OCI-LY3 (cell line): ENCODE results near the gene CCDC27.

Source experiments
- H2AFZ ChIP-seq: fragments of 200-600, 300-600 bp; shearing (Covaris generic); 2 replicates; pipeline ENCODE4 v1.6.0; 2014; ENCODE audit warnings: antibody characterized with exemption, low read depth, low read length
- H3K27ac ChIP-seq: fragments of 200-600, 300-600 bp; sonication (generic); 2 replicates; pipeline ENCODE4 v1.5.1; 2014; ENCODE audit warnings: mild to moderate bottlenecking, low read length, moderate library complexity, mixed read lengths
- H3K27me3 ChIP-seq: fragments of 200-600, 300-600 bp; sonication (generic); 2 replicates; pipeline ENCODE4 v1.6.1; 2014; ENCODE audit warnings: low read depth, low read length, mixed read lengths
- H3K36me3 ChIP-seq: fragments of 200-600, 300-600 bp; sonication (generic); replicated peaks from 2 replicates; pipeline ENCODE3; 2014; ENCODE audit warnings: low read depth, low read length, mixed read lengths
- H3K4me1 ChIP-seq: fragments of 300-600, 200-600 bp; sonication (generic); 2 replicates; pipeline ENCODE4 v1.6.1; 2014; ENCODE audit warnings: low read length, mixed read lengths
- H3K4me2 ChIP-seq: fragments of 200-600, 300-600 bp; sonication (generic); 2 replicates; pipeline ENCODE4 v1.6.1; 2014; ENCODE audit warnings: low read length, mixed read lengths
- H3K4me3 ChIP-seq: fragments of 300-600, 200-600 bp; sonication (generic); 2 replicates; pipeline ENCODE4 v1.5.1; 2014; ENCODE audit warnings: antibody characterized with exemption, mild to moderate bottlenecking, low read length, moderate library complexity
- H3K79me2 ChIP-seq: fragments of 300-600, 200-600 bp; shearing (Covaris generic); 2 replicates; pipeline ENCODE4 v1.6.1; 2014; ENCODE audit warnings: mild to moderate bottlenecking, low read length, mixed read lengths
- H3K9ac ChIP-seq: fragments of 300-600, 200-600 bp; shearing (Covaris generic); 2 replicates; pipeline ENCODE4 v1.6.0; 2014; ENCODE audit warnings: mild to moderate bottlenecking, low read length, moderate library complexity
- H3K9me3 ChIP-seq: fragments of 200-600, 300-600 bp; shearing (Covaris generic); 2 replicates; pipeline ENCODE4 v1.6.1; 2014; ENCODE audit warnings: low read length, mixed read lengths; ENCODE audit not compliant: insufficient read depth
- H4K20me1 ChIP-seq: fragments of 200-600, 300-600 bp; sonication (generic); 2 replicates; pipeline ENCODE4 v1.6.1; 2016; ENCODE audit warnings: low read length, mixed read lengths; ENCODE audit not compliant: insufficient read depth
- EZH2phosphoT487 ChIP-seq: fragments of 200-600 bp; shearing (Covaris generic); IDR thresholded peaks from 2 replicates; pipeline ENCODE4 v1.6.1; 2018; ENCODE audit warnings: antibody characterized with exemption, mixed run types, low read depth
- TF ChIP-seq, protein P1 (sequence below): fragments of 200-600, 300-600 bp; sonication (generic); IDR thresholded peaks from 2 replicates; pipeline ENCODE4 v1.5.1; 2014; ENCODE audit warnings: antibody characterized with exemption, low read length, low read depth

CCDC27 gene

DNA sequence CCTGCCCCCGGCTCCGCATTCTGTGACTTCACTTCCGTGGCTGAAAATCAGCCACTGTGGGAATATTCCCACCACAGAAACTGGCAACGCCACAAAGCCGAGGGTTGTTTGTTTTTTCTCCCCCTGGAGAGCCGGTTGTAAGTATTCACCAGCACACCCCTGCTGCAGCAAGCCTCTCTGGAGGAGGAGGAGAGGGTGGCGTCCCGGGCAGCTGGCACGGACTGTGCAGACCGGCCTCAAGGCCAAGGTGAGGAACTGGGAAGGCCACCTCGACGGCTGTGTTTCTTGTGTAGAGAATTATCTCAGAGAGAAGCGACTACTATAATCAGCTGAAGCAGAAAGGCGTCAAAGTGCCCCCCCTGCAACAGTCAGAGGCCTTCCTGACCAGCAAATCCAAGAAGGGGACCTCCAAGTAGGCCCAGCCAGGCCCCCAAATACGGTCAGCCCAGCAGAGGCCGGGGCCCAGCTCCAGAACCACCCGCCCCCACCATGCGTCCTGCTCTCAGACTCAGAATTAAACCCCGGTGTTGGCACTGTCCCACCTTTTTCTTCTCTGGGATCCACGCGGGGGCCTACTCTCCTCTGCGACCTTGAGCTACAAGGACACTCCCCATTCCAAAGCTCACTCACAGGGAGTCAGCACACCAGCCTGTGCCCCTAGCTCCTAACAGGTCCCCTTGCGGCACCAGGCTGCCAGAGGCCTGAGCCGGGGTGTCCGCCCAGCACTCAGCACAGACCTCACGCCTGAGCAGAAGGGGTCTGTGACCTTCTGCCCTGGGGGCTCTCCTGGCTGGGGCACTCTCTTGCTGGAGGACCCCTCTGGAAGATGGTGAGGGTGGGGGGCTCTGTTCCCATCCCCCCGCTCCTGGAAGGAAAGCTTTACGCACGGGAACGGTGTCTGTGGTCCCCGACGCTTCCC, 19.1 kb downstream of the CCDC27 start:
- peak overlapping the region; percentile 87 for H3K4me2 ChIP-seq
- 0 out of 2 replicates have a peak overlapping the region, but pooled peaks have one; percentile 60 for H2AFZ ChIP-seq
- H3K4me1 ChIP-seq = peaks cover 20% of the 10 kb centered on the region

DNA sequence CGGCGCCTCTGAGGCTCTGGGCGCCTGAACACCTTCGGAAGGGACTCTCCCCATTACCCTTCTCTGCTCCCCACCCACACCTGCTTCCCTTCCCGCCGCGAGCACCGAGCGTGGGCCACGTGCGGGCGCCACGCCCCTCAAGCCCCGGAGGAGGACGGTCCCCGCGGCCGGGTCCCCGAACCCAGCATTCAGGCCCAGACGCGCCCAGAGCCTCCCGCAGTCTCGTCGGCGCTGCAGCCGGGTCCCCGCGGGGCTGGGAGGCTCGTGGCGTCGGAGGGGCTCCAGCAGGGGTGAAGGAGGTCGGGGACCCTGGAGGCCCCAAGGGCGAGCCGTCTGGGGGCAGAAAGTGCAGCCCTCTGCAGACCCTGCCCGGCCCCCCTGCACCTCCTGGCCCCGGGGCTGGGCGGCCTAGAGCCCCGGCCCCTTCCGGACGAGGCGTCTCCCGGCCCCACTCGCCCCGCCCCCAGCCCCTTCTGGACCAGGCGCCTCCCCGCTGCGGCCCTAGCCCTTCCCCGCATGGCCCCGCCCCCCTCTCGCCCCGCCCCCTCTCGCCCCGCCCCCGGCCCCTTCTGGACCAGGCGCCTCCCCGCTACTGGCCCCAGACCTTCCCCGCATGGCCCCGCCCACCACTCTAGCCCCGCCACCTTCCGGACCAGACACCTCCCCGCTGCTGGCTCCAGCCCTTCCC, 19.9 kb downstream of the CCDC27 start:
- Histone ChIP-seq H3K9me3 (no peaks in the 10 kb centered on the region), H3K27ac (peak overlapping the region; percentile 27; the same call in 1 of the 2 replicates), H3K4me1 (peaks cover 20% of the 10 kb centered on the region), H3K36me3 (no peaks in the 10 kb centered on the region), H3K4me2 (peak overlapping the region; percentile 87), H3K4me3 (peak overlapping the region; percentile 84), H3K27me3 (peaks cover 6% of the 10 kb centered on the region; the same call in 1 of the 2 replicates), H2AFZ (peak overlapping the region; percentile 60; the same call in 1 of the 2 replicates), H3K79me2 (no peaks in the 10 kb centered on the region), H3K9ac (peak overlapping the region; percentile 71), H4K20me1 (no peaks in the 10 kb centered on the region)
- TF ChIP-seq, protein P1, sequence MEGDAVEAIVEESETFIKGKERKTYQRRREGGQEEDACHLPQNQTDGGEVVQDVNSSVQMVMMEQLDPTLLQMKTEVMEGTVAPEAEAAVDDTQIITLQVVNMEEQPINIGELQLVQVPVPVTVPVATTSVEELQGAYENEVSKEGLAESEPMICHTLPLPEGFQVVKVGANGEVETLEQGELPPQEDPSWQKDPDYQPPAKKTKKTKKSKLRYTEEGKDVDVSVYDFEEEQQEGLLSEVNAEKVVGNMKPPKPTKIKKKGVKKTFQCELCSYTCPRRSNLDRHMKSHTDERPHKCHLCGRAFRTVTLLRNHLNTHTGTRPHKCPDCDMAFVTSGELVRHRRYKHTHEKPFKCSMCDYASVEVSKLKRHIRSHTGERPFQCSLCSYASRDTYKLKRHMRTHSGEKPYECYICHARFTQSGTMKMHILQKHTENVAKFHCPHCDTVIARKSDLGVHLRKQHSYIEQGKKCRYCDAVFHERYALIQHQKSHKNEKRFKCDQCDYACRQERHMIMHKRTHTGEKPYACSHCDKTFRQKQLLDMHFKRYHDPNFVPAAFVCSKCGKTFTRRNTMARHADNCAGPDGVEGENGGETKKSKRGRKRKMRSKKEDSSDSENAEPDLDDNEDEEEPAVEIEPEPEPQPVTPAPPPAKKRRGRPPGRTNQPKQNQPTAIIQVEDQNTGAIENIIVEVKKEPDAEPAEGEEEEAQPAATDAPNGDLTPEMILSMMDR = no peak
- no peak for TF ChIP-seq EZH2phosphoT487

More for the DNA sequence above, 19.1 kb downstream of the CCDC27 start:
- TF ChIP-seq EZH2phosphoT487 = no peak
- TF ChIP-seq, protein P1 = no peak
- Histone ChIP-seq H4K20me1 (no peaks in the 10 kb centered on the region), H3K9me3 (no peaks in the 10 kb centered on the region), H3K27ac (no peak overlapping the region), H3K4me3 (peak overlapping the region; percentile 84), H3K9ac (peak overlapping the region; percentile 71), H3K36me3 (no peaks in the 10 kb centered on the region), H3K79me2 (no peaks in the 10 kb centered on the region), H3K27me3 (peaks cover 6% of the 10 kb centered on the region; the same call in 1 of the 2 replicates)

DNA sequence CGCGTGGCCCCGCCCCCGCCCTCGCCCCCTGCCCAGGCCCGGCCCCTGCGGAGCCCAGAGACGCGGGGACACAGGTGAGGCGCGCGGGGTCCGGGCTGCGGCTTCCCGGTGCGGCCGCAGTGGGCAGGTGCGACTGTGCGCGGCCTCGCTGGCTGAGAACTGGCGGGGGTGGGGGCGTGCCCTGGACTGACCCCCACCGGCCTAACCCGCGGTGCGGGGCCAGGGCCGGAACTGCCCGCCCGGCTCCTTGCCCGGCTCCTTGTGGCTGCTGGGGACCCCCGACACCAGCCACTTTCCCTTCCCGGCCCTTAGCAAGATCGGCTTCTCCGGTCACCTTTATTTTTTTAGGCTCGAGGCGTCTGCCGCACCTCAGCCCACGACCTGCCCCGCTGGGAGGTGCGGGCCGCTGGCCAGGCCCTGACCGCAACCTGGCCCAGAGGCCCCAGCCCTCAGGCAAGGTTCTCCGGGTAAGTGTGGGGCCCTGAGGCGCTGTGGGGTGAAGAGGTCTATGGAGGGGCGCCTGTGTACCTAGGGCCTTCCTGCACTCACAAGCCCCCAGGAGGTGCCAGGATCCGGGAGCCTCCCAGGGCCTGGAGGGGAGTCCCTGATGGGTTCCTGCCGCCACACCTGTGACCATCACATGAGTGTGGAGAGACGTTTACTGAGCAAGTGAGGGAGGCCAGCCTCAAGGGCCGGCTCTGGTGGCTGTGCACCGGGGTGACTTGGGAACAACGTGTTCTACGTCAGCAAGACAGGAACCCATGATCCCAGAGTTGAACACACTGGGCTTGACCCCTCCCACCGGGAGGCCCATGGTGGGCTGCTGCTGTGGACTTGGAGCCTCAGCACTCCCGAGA, 20.7 kb downstream of the CCDC27 start, which contains the start of gene SMIM1:
SMIM1 (plus strand) TSS at position 35 of the 857 bp plus-strand sequence. CDS start 2,625 bp downstream, outside the sequence.
- Histone ChIP-seq H2AFZ (peak within 1 kb of the TSS; percentile 60; the same call in 1 of the 2 replicates), H3K79me2 (no peaks in the 10 kb centered on the region), H3K27me3 (peaks cover 6% of the 10 kb centered on the region; the same call in 1 of the 2 replicates), H3K9me3 (no peaks in the 10 kb centered on the region), H3K4me2 (peak within 1 kb of the TSS; percentile 87), H4K20me1 (no peaks in the 10 kb centered on the region), H3K27ac (peak within 1 kb of the TSS; percentile 27; the same call in 1 of the 2 replicates), H3K4me3 (peak within 1 kb of the TSS; percentile 84), H3K36me3 (no peaks in the 10 kb centered on the region), H3K4me1 (peaks cover 20% of the 10 kb centered on the region), H3K9ac (peak within 1 kb of the TSS; percentile 71)
- TF ChIP-seq, protein P1 = no peak
- TF ChIP-seq EZH2phosphoT487 = no peak
